ENCODE measurements around the gene GOLGA8Q.
"Not testable (repeated sequence)": the region's sequence is repeated elsewhere in the genome, so short reads cannot be mapped to it uniquely, and the experiment has no call there.

- TF ChIP-seq CTCF, POLR2A (IDR thresholded peaks at IDR 0.05): not testable (repeated sequence)
These were observed 28.2 kb upstream of the GOLGA8Q start for GRCh38 chr15:30523453-30524243.
